ENCODE measurements around the gene SF3A2.

DNA sequence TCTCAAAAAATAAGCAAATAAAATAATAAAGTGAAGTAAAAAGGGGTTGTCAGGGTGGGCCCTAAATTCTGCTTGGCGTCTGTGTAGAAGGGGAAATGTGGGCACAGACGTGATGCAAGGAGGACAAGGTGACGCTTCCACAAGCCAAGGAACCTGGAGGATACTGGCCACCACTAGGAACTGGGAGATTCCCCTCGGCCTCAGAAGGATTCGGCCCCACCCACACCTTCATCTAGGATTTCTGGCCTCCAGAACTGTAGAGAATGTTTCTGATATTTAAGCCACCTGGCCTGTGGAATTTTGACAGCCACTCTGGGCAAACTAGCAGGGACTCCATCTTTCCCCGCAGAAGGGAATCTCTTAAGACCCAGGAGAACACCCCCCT is 1.6 kb upstream of the SF3A2 start:
- TF ChIP-seq, protein P1, sequence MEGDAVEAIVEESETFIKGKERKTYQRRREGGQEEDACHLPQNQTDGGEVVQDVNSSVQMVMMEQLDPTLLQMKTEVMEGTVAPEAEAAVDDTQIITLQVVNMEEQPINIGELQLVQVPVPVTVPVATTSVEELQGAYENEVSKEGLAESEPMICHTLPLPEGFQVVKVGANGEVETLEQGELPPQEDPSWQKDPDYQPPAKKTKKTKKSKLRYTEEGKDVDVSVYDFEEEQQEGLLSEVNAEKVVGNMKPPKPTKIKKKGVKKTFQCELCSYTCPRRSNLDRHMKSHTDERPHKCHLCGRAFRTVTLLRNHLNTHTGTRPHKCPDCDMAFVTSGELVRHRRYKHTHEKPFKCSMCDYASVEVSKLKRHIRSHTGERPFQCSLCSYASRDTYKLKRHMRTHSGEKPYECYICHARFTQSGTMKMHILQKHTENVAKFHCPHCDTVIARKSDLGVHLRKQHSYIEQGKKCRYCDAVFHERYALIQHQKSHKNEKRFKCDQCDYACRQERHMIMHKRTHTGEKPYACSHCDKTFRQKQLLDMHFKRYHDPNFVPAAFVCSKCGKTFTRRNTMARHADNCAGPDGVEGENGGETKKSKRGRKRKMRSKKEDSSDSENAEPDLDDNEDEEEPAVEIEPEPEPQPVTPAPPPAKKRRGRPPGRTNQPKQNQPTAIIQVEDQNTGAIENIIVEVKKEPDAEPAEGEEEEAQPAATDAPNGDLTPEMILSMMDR (IDR thresholded peaks at IDR 0.05), result no peak
- no peak for TF ChIP-seq POLR2A (IDR thresholded peaks at IDR 0.05)
- no peak for TF ChIP-seq EP300 (IDR thresholded peaks at IDR 0.05)
- TF ChIP-seq POLR2AphosphoS5 (IDR thresholded peaks at IDR 0.05), result no peak

All from sigmoid colon (tissue), 4 donors.